ENCODE measurements around the gene KDELR3. TPM values are rescaled to one million over a fixed set of nuclear protein-coding genes. Genes with fewer than 3 reads are reported as not detected.

Gene KDELR3
- total RNA-seq (not detected), polyA plus RNA-seq (under 1 TPM in 3 of 4 donors, not detected in 1; 0.38 to 0.71 (median 0.42) TPM)

DNA sequence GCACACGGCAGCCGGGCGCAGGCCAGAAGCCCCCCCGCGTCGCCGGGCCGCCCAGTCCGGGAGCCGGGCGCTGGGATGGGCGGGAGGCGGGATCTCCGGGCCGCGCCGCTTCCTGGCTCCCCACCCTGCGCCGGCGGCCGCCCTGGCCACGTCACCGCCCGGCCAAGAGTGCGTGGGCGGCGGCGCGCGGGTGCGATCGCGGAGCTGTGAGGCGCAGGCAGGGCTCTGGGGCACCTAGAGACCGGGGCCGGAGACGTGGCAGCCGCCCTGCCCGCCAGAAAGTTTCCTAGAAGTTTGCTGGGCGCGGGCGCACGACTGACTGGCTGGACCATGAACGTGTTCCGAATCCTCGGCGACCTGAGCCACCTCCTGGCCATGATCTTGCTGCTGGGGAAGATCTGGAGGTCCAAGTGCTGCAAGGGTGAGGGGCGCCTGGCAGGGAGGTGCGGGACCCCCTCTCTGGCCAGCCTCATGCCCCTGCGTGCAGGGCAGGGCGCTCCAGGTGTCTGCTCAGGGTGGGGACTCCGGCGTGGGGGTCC lies at the start of gene KDELR3:
Gene KDELR3, plus strand, starts transcription at position 193 of the 539 bp plus-strand sequence. Its CDS starts 138 bp downstream, at position 331.
- Histone ChIP-seq H3K9me3 (ENCODE audit: control insufficient read depth in 2 of 2, low read length in 2 of 2) (no peaks in the 10 kb centered on the region), H3K4me3 (ENCODE audit: low read depth, low read length) (no peak within 1 kb of the TSS), H3K27me3 (ENCODE audit: control insufficient read depth, insufficient read depth, low read length) (peaks cover 2% of the 10 kb centered on the region), H3K27ac (ENCODE audit: insufficient read depth, low read length, poor library complexity, severe bottlenecking) (no peak within 1 kb of the TSS), H3K36me3 (ENCODE audit: control insufficient read depth, insufficient read depth, low read length) (no peaks in the 10 kb centered on the region), H3K4me1 (ENCODE audit: control insufficient read depth, insufficient read depth, low read length, poor library complexity, severe bottlenecking) (peaks cover 11% of the 10 kb centered on the region)
- ATAC-seq (ENCODE audit: low read depth in 2 of 2): peak; percentile 49 to 51
- H3K27me3 Mint-ChIP-seq: peaks cover 38% of the 10 kb centered on the region
- H3K4me1 Mint-ChIP-seq: peaks cover 0 to 13% (median 4%) of the 10 kb centered on the region in 4 donors
- peak within 1 kb of the TSS; percentile 63 to 79 (median 72) for H3K4me3 Mint-ChIP-seq
- H3K9me3 Mint-ChIP-seq: no peaks in the 10 kb centered on the region
- peak within 1 kb of the TSS in 1 of 3 donors; percentile 56 for H3K27ac Mint-ChIP-seq
- H3K36me3 Mint-ChIP-seq: no peaks in the 10 kb centered on the region
- DNase-seq: peak in 1 of 3 donors; percentile 38

DNA sequence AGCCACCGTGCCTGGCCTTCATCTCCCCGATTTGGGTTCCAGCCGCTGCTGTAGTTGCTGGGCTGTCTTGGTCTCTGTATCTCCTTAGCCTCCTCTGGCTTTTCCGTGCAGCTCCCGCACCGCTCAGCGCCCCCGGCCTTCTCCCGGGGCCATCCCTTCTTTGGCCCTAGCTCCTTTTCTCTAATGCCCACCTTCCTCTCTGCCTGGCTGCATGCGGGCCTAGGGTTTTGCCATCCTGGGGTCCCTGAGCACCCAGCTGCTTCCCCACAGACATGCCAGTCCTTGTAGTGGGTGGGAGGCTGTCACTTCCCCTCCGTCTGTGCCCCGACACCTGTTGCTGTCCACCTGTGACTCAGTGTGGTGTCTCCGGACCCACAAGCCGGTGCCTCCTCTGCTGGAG lies 49.3 kb upstream of the KDELR3 start:
- ATAC-seq (ENCODE audit: low read depth in 2 of 2): no peak
- no peaks in the 10 kb centered on the region for H3K9me3 Mint-ChIP-seq
- Histone ChIP-seq H3K4me3 (ENCODE audit: low read depth, low read length) (no peak overlapping the region), H3K9me3 (ENCODE audit: control insufficient read depth in 2 of 2, low read length in 2 of 2) (no peaks in the 10 kb centered on the region), H3K4me1 (ENCODE audit: control insufficient read depth, insufficient read depth, low read length, poor library complexity, severe bottlenecking) (no peaks in the 10 kb centered on the region), H3K27ac (ENCODE audit: insufficient read depth, low read length, poor library complexity, severe bottlenecking) (no peak overlapping the region), H3K36me3 (ENCODE audit: control insufficient read depth, insufficient read depth, low read length) (no peaks in the 10 kb centered on the region), H3K27me3 (ENCODE audit: control insufficient read depth, insufficient read depth, low read length) (no peaks in the 10 kb centered on the region)
- peaks cover 0 to 3% (median 0%) of the 10 kb centered on the region in 4 donors for H3K4me1 Mint-ChIP-seq
- no peak overlapping the region for H3K4me3 Mint-ChIP-seq
- peaks cover 8% of the 10 kb centered on the region for H3K27me3 Mint-ChIP-seq
- no peaks in the 10 kb centered on the region for H3K36me3 Mint-ChIP-seq
- no peak for DNase-seq
- no peak overlapping the region for H3K27ac Mint-ChIP-seq

DNA sequence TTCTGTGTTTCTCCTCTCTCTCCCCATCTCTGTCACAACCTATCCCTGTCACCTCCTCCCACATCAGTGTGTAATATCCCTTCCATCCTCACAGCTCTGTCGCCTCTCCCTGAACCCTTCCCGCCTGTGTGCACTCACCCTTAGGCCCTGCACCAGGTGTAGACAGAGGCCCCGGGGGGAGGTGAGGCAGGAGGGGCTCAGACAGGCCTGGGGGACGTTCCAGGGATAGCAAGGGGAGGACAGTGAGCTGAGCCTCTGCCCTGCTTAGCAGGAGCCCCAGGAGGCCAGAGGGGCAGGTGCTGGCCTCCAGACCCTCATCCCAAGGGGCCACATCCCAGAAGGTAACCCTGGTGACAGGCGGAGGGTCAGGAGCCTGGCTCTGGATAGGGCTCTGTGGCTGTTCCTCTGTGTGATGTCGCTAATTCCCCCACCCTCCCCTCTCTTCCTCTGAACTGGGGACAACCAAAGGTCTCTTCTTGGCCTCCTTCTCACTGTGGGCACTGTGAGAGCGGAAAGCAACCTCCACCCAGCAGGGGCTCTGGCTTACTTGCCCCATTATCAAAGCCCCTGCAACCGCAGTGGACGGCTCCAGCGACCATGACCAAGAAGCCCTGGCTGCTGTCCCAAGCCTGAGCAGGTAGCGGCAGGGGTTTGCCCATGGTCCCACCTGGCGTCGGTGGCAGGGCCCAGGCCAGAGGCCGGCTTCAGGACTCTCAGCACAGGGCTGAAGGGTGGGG lies 48.6 kb upstream of the KDELR3 start:
- Mint-ChIP-seq H3K9me3 (no peaks in the 10 kb centered on the region), H3K36me3 (no peaks in the 10 kb centered on the region), H3K4me3 (no peak overlapping the region), H3K27ac (no peak overlapping the region), H3K4me1 (no peaks in the 10 kb centered on the region), H3K27me3 (peaks cover 8% of the 10 kb centered on the region)
- Histone ChIP-seq H3K36me3 (ENCODE audit: control insufficient read depth, insufficient read depth, low read length) (no peaks in the 10 kb centered on the region), H3K4me1 (ENCODE audit: control insufficient read depth, insufficient read depth, low read length, poor library complexity, severe bottlenecking) (no peaks in the 10 kb centered on the region), H3K27ac (ENCODE audit: insufficient read depth, low read length, poor library complexity, severe bottlenecking) (no peak overlapping the region), H3K27me3 (ENCODE audit: control insufficient read depth, insufficient read depth, low read length) (no peaks in the 10 kb centered on the region), H3K9me3 (ENCODE audit: control insufficient read depth in 2 of 2, low read length in 2 of 2) (no peaks in the 10 kb centered on the region), H3K4me3 (ENCODE audit: low read depth, low read length) (no peak overlapping the region)
- ATAC-seq (ENCODE audit: low read depth in 2 of 2) (no peak), DNase-seq (no peak)

DNA sequence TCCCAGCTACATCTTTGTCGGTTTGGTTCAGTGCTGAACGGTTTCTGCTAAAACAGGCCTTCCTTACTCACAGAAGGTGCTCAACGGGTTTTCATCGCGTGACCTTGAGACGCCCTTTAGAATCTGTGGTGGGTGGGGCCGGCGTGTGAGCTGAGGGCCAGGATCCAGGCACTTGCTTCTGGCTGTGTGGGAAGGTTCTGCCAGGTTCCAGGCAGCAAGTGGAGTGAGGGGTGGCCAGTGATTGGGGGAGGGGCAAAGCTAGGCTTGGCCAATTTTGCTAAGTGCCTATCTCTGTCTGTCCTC lies 48.1 kb upstream of the KDELR3 start:
- Histone ChIP-seq H3K4me3 (ENCODE audit: low read depth, low read length) (no peak overlapping the region), H3K9me3 (ENCODE audit: control insufficient read depth in 2 of 2, low read length in 2 of 2) (no peaks in the 10 kb centered on the region), H3K27me3 (ENCODE audit: control insufficient read depth, insufficient read depth, low read length) (no peaks in the 10 kb centered on the region), H3K4me1 (ENCODE audit: control insufficient read depth, insufficient read depth, low read length, poor library complexity, severe bottlenecking) (no peaks in the 10 kb centered on the region), H3K36me3 (ENCODE audit: control insufficient read depth, insufficient read depth, low read length) (no peaks in the 10 kb centered on the region), H3K27ac (ENCODE audit: insufficient read depth, low read length, poor library complexity, severe bottlenecking) (no peak overlapping the region)
- no peak overlapping the region for H3K27ac Mint-ChIP-seq
- no peak overlapping the region for H3K4me3 Mint-ChIP-seq
- DNase-seq: no peak
- peaks cover 8% of the 10 kb centered on the region for H3K27me3 Mint-ChIP-seq
- H3K4me1 Mint-ChIP-seq: no peaks in the 10 kb centered on the region
- ATAC-seq (ENCODE audit: low read depth in 2 of 2): no peak
- no peaks in the 10 kb centered on the region for H3K36me3 Mint-ChIP-seq
- no peaks in the 10 kb centered on the region for H3K9me3 Mint-ChIP-seq

DNA sequence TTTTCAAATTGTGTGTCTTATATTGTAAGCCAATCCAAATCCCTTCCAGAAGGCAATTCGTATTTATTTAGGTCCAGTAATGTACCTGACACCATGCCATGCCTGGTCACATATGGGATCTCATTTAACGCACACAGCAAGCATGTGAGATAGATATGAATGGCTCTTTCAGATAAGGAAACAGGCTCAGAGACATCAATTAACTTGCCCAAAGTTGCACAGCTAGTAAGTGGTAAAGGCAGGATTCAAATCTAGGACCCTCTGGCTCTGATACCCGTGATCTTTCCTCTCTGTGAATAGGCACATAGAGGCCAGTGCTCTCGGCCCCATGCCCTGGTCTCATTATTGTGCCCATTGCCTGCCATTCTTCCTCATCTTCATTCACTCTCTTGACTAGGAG lies 47.2 kb upstream of the KDELR3 start:
- H3K27me3 Mint-ChIP-seq: peaks cover 9% of the 10 kb centered on the region
- H3K27me3 ChIP-seq (ENCODE audit: control insufficient read depth, insufficient read depth, low read length): no peaks in the 10 kb centered on the region
- H3K9me3 ChIP-seq (ENCODE audit: control insufficient read depth in 2 of 2, low read length in 2 of 2): no peaks in the 10 kb centered on the region
- H3K36me3 ChIP-seq (ENCODE audit: control insufficient read depth, insufficient read depth, low read length): no peaks in the 10 kb centered on the region
- DNase-seq (no peak), ATAC-seq (ENCODE audit: low read depth in 2 of 2) (no peak)
- H3K27ac Mint-ChIP-seq: no peak overlapping the region
- H3K4me1 ChIP-seq (ENCODE audit: control insufficient read depth, insufficient read depth, low read length, poor library complexity, severe bottlenecking): no peaks in the 10 kb centered on the region
- H3K27ac ChIP-seq (ENCODE audit: insufficient read depth, low read length, poor library complexity, severe bottlenecking): no peak overlapping the region
- no peaks in the 10 kb centered on the region for H3K4me1 Mint-ChIP-seq
- H3K9me3 Mint-ChIP-seq: no peaks in the 10 kb centered on the region
- H3K36me3 Mint-ChIP-seq: no peaks in the 10 kb centered on the region
- no peak overlapping the region for H3K4me3 ChIP-seq (ENCODE audit: low read depth, low read length)
- no peak overlapping the region for H3K4me3 Mint-ChIP-seq

DNA sequence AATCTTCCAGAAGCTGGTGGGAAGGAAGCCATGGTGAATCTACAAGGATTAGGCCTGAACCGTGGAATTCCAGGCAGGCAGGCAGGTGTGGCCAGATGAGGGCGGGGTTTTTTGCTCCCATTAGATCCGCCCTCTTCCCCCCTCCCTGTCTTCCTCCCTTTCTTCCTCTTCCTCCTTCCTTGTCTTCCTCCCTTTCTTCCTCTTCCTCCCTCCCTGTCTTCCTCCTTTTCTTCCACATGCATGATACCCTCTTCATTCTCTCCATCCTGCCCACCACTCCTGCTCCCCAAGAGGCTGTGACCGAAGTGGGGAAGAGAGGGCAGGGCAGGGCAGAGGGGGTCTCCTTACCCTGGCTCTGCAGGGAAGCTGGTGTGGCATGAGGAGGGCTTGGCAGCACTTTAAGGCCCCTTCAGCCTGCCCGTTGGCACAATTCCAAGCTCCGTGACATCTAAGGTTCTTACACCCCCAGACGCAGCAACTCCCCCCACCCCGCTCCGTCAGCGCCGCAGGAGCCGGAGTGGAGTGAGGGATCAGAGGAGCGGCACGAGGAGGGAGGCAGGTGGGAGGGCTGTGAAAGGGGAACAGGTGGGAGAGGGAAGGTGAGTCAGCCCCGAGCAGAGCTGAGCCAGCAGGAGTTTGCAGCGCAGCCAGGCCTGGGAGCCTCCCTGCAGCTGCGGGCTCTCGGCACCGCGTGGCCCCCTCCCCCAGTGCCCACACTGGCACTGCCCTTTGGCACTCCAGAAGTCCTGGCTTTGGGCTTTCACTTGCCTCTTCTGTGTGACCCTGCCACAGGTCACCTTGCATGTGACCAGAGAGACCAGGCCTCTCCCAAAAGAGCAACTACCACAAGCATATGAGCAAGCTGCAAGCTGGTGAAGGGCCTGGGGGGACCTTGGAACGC lies 45.0 kb upstream of the KDELR3 start:
- Mint-ChIP-seq H3K9me3 (no peaks in the 10 kb centered on the region), H3K4me1 (no peaks in the 10 kb centered on the region), H3K36me3 (no peaks in the 10 kb centered on the region), H3K27ac (no peak overlapping the region), H3K4me3 (no peak overlapping the region), H3K27me3 (peaks cover 9% of the 10 kb centered on the region)
- Histone ChIP-seq H3K4me1 (ENCODE audit: control insufficient read depth, insufficient read depth, low read length, poor library complexity, severe bottlenecking) (no peaks in the 10 kb centered on the region), H3K4me3 (ENCODE audit: low read depth, low read length) (no peak overlapping the region), H3K9me3 (ENCODE audit: control insufficient read depth in 2 of 2, low read length in 2 of 2) (no peaks in the 10 kb centered on the region), H3K27me3 (ENCODE audit: control insufficient read depth, insufficient read depth, low read length) (no peaks in the 10 kb centered on the region), H3K27ac (ENCODE audit: insufficient read depth, low read length, poor library complexity, severe bottlenecking) (no peak overlapping the region), H3K36me3 (ENCODE audit: control insufficient read depth, insufficient read depth, low read length) (no peaks in the 10 kb centered on the region)
- no peak for DNase-seq
- ATAC-seq (ENCODE audit: low read depth in 2 of 2): no peak

DNA sequence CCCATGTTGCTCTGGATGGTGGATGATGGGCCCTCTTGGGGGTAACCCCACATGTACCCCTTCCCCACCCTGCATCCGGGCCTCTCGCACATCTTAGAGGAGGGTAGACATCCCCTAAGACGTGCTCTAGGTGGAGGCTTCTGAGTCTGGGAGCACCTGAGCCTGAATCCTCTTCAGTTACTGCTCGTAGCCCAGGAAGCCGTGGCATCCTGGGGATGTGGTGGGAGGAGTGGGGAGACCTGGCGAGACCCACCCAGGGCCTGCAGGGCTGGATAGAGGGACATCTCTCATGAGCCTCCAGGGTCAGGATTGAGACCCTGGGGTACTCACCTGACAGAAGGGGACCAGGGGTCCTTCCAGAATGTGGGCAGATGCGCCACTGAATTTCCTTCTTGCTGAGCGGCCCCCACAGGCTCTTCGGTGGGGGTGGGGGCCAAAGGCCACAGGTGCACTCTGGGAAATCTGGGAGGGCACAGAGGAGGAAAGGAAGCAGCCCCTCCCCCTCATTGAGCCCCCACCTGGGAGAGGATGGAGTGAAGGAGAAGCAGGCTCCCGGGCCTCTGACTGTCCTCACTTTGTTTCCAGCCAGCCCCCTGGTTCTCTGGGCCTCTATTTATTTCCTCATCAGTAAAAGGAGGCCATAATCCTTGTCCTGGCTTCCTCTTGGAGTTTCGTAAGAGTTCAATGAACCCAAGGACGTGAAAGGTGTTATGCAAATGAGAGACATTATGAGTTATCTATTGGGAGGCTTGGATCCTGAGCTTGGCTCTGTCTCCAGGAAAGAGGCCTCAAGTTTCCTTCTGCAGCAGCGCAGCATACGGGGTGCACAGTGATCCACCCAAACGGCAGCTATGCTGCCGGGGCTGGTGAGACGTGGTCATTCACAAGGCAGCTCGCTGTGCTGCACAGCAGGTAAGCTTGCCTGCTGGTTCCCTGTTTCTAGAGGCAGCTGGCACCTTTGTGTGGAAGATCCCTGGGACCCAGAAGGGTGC lies 44.1 kb upstream of the KDELR3 start:
- DNase-seq (no peak), ATAC-seq (ENCODE audit: low read depth in 2 of 2) (no peak)
- no peaks in the 10 kb centered on the region for H3K27me3 ChIP-seq (ENCODE audit: control insufficient read depth, insufficient read depth, low read length)
- H3K4me3 ChIP-seq (ENCODE audit: low read depth, low read length): no peak overlapping the region
- Mint-ChIP-seq H3K4me1 (no peaks in the 10 kb centered on the region), H3K27ac (no peak overlapping the region), H3K4me3 (no peak overlapping the region), H3K27me3 (peaks cover 9% of the 10 kb centered on the region), H3K9me3 (no peaks in the 10 kb centered on the region), H3K36me3 (no peaks in the 10 kb centered on the region)
- no peak overlapping the region for H3K27ac ChIP-seq (ENCODE audit: insufficient read depth, low read length, poor library complexity, severe bottlenecking)
- H3K36me3 ChIP-seq (ENCODE audit: control insufficient read depth, insufficient read depth, low read length): no peaks in the 10 kb centered on the region
- no peaks in the 10 kb centered on the region for H3K9me3 ChIP-seq (ENCODE audit: control insufficient read depth in 2 of 2, low read length in 2 of 2)
- no peaks in the 10 kb centered on the region for H3K4me1 ChIP-seq (ENCODE audit: control insufficient read depth, insufficient read depth, low read length, poor library complexity, severe bottlenecking)

Data from CD4-positive, CD25-positive, alpha-beta regulatory T cell (primary cell).